22Rv1 (cell line): ENCODE measurements around the gene MTA1.

ENCODE experiments used
- H3K27ac ChIP-seq: fragments of 450-650 bp; 2 replicates; pipeline ENCODE4 v1.5.1; 2017
- CTCF ChIP-seq: fragments of 450-650 bp; IDR thresholded peaks from 2 replicates; pipeline ENCODE4 v1.5.1; 2017; ENCODE audit warnings: mild to moderate bottlenecking
- ZFX ChIP-seq: fragments of 450-650 bp; IDR thresholded peaks from 2 replicates; pipeline ENCODE4 v1.6.1; 2017; ENCODE audit warnings: antibody characterized with exemption, borderline replicate concordance

The MTA1 gene

GRCh38 chr14:105392131-105393090 lies 27.2 kb upstream of the MTA1 start:
- no peak overlapping the region for H3K27ac ChIP-seq
- no peak for TF ChIP-seq ZFX
- no peak for TF ChIP-seq CTCF

- H3K27ac ChIP-seq = no peak overlapping the region
- TF ChIP-seq ZFX (no peak), CTCF (no peak)
Observed at GRCh38 chr14:105393151-105393550, 26.5 kb upstream of the MTA1 start.

- TF ChIP-seq ZFX (no peak), CTCF (no peak)
- no peak overlapping the region for H3K27ac ChIP-seq
Observed at GRCh38 chr14:105394714-105395537, 24.7 kb upstream of the MTA1 start.

- no peak for TF ChIP-seq ZFX
- no peak for TF ChIP-seq CTCF
- no peak overlapping the region for H3K27ac ChIP-seq
Observed at GRCh38 chr14:105395538-105395854, 24.1 kb upstream of the MTA1 start.

- H3K27ac ChIP-seq = peak overlapping the region; percentile 74
- TF ChIP-seq ZFX = no peak
- no peak for TF ChIP-seq CTCF
Observed at GRCh38 chr14:105397350-105397931, 22.2 kb upstream of the MTA1 start.

GRCh38 chr14:105398044-105398725 lies 21.4 kb upstream of the MTA1 start, which contains the start of gene TEX22:
TEX22 (plus strand) TSS chr14:105398538; CDS start chr14:105399341, 803 bp downstream.
- TF ChIP-seq CTCF = no peak
- peak within 1 kb of the TSS; percentile 74 for H3K27ac ChIP-seq
